ENCODE results near the gene TNS4.
"Not testable (repeated sequence)": the region's sequence is repeated elsewhere in the genome, so short reads cannot be mapped to it uniquely, and the experiment has no call there.

Gene TNS4

GRCh38 chr17:40501499-40501911 is at the start of gene TNS4:
TNS4 (minus strand) TSS chr17:40501623; CDS start chr17:40496425, 5,198 bp downstream.
- DNase-seq = no peak

- DNase-seq = no peak
Observed at GRCh38 chr17:40550608-40551007, 49.2 kb upstream of the TNS4 start.

- no peak for DNase-seq
Observed at GRCh38 chr17:40548982-40549685, 47.7 kb upstream of the TNS4 start.

- no peak for DNase-seq
Observed at GRCh38 chr17:40548491-40548981, 47.1 kb upstream of the TNS4 start.

- no peak for DNase-seq
Observed at GRCh38 chr17:40547785-40548478, 46.5 kb upstream of the TNS4 start.

- DNase-seq = peak; percentile 72
Observed at GRCh38 chr17:40547079-40547784, 45.8 kb upstream of the TNS4 start.

GRCh38 chr17:40546497-40546896 is 45.1 kb upstream of the TNS4 start:
- DNase-seq = not testable (repeated sequence)

GRCh38 chr17:40545660-40546059 is 44.2 kb upstream of the TNS4 start:
- DNase-seq = no peak

- DNase-seq = peak; percentile 66
Observed at GRCh38 chr17:40542558-40543411, 41.4 kb upstream of the TNS4 start.

GRCh38 chr17:40541873-40542557 is 40.6 kb upstream of the TNS4 start:
- DNase-seq = no peak

- DNase-seq = peak; percentile 85
Observed at GRCh38 chr17:40541060-40541872, 39.8 kb upstream of the TNS4 start.

GRCh38 chr17:40540448-40540847 is 39.0 kb upstream of the TNS4 start:
- DNase-seq = peak; percentile 71

- DNase-seq = no peak
Observed at GRCh38 chr17:40539711-40540411, 38.4 kb upstream of the TNS4 start.

- no peak for DNase-seq
Observed at GRCh38 chr17:40538936-40539705, 37.7 kb upstream of the TNS4 start.

- DNase-seq = no peak
Observed at GRCh38 chr17:40538019-40538935, 36.9 kb upstream of the TNS4 start.

- DNase-seq = no peak
Observed at GRCh38 chr17:40536295-40537171, 35.1 kb upstream of the TNS4 start.

GRCh38 chr17:40535924-40536294 is 34.5 kb upstream of the TNS4 start:
- no peak for DNase-seq

GRCh38 chr17:40535438-40535837 is 34.0 kb upstream of the TNS4 start:
- no peak for DNase-seq

Measured in CD4-positive, alpha-beta T cell treated with Interleukin-17A for 1 hour (primary cell).